T-helper 1 cell (primary cell): ENCODE results near the gene GOLGA6L10.
A peak's percentile ranks its signal among the peaks of the same experiment; 100 is the strongest.
"Not testable (repeated sequence)": the region's sequence is repeated elsewhere in the genome, so short reads cannot be mapped to it uniquely, and the experiment has no call there.

Experiments used
- DNase-seq, 5 donors: peaks; one replicate each; pipeline ENCODE4 v3.0.0-alpha.2; 2012 to 2020

Gene GOLGA6L10

DNA sequence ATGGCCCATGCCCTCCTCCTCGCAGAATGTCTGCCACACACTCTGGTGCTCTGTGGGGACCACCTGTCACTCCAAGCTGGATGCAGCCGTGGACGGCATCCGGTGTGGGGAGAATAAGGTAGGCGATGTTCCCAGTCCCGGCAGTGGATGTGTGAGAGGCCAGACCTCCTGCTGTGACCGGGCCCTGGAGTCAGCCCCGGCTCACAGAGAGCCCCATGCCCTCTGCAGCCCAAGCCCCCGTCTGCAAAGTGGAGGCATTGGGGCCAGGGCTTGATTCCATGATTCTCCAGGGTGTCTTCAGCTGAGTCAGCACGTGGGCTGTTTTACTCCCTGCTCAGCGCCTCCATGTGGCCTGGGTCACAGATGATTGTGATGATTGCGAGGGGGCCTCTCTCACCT lies 32.2 kb downstream of the GOLGA6L10 start:
- DNase-seq: no peak

DNA sequence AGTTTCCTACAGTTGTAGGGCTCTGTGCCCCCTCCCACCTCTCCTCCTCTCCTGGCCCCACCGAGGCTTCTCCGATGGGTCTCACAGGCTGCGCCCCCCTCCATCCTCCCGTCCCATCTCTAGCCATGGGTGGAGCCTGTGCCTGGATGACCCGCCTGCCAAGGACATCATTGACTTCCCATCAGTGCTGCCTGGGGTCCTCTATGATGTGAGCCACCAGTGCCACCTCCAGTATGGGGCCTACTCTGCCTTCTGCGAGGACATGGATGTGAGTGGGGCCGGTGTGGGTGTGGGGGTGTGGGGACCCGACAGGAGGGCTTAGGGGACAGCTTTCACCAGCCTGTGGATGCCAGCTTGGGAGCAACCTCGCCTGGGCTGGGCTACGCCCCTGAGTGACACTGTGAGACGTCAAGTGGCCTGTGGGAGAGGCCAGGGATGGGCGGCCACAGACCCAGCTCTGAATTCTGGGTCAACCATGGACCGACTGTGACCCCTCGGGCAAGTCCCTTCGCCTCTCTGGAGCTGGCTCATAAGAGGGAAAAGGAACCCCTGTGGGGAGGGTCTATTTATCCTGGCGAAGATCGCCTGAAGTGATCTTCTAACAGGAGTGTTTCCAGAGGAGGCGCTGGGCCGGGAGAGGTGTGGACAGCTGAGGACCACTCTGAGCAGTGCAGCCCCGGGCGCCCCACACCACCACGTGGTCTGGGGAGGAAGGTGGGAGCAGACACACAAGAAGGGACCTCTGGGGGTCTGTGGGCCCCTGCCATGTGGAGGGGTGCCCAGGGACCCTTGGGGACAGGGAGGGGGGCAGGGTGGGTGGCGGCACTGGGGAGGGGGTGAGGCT lies 32.8 kb downstream of the GOLGA6L10 start:
- DNase-seq: not testable (repeated sequence)

GRCh38 chr15:82315519-82316246 lies 33.6 kb downstream of the GOLGA6L10 start:
- DNase-seq: no peak

GRCh38 chr15:82314769-82315518 lies 34.3 kb downstream of the GOLGA6L10 start:
- no peak for DNase-seq

DNA sequence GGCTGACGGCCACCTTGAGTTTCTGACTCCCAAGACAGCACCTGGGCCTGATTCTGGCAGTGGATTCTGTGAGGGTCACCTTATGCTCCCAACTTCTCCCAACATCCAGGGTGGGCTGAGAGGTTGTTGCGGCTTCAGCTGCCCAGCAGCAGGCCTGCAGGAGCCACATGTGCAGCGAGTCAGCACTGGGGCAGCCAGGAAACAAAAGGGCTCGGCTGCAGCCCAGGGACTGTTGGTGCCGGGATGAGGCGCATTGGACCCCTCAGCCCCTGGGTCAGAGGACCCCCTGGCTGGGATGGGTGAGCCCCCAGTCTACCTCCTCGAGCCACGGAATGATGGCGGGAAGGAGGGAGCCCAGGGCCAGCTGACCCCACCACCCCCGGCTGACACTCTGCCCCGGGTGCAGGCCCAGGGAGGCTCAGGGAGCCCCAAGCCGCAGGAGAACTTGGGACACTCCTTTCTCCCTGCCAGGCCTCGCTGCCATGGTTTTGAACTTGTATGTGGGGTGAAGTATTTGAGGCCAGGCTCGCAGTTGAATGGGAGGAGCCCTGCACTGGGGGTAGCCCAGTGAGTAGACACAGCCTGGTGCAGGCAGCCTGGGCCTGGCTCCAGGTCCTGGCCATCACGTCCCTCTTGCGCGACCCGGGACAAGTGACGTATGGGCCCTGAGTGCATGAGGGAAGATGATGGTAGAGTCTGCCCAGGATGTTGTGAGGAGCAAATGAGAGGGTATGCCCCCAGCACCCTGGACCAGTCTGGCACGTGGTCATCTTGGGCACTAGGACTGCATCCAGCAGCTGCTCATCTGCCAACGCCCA lies 35.1 kb downstream of the GOLGA6L10 start:
- DNase-seq: not testable (repeated sequence)

GRCh38 chr15:82313446-82313845 lies 35.8 kb downstream of the GOLGA6L10 start:
- no peak for DNase-seq

DNA sequence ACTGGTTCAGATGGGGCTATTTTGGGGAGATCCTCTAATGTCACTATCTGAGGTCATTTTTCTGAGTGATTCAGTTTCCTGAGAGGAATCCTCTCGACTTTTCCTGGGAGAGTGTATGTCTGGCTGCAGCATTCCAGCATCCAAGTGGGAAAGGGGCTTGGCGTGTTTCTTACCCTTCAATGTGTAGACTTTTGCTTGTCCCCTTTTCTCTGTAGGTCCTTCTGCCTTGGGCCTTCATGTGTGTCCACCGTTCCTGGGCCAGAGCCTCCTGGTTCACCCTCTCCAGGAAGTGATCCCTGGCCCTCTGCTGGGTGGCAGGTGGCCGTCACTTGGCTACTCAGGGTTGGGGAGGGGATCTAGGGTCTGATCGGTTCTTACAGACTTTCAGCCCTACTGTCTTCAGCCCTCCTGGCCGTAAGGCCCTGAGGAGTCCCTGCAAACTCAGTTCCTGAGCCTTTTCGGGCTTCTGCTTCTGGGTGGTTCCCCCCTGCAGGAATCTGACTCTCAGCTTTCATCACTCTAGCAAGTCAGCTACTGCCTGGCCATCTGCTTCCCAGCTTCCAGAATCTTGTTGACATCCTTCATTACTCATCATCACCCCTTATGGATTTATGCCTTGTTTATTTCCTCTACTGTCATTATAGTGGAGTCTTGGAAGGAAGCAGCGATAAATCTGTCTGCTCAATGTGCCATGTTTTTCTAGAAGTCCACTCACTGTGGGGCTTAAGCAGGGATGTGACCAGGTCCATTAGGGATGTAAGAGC lies 36.5 kb downstream of the GOLGA6L10 start:
- DNase-seq: no peak

DNA sequence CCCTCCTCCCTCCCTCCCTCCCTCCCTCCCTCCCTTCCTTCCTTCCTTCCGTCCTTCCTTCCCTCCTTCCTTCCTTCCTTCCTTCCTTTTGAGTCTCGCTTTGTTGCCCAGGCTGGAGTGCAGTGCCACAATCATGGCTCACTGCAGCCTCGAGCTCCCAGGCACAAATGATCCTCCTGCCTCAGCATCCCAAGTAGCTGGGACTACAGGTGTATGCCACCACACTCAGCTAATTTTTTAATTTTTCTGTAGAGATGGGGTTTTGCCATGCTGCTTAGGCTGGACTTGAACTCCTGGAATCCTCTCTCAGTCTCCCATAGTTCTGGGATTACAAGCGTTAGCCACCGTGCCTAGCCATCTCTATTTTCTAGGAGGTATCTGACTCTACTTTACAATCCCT lies 38.0 kb downstream of the GOLGA6L10 start:
- not testable (repeated sequence) for DNase-seq

DNA sequence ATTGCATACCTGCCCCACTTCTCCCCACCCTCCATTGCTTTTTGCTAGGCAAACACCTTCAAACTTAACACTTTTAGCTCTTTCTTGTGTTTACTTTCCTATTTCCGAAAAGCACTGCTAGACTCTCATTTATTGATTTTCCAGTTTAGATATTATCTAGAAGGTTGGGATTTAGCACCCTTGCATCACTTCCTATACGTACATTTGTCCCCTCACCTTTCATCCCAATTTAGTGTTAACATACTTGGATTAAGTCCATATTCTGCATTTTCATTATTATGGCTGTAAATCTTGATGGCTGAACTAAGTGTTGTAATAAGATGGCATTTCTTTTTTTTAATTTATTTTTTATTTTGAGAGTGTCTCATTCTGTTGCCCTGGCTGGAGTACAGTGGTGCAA lies 39.5 kb downstream of the GOLGA6L10 start:
- DNase-seq: no peak

DNA sequence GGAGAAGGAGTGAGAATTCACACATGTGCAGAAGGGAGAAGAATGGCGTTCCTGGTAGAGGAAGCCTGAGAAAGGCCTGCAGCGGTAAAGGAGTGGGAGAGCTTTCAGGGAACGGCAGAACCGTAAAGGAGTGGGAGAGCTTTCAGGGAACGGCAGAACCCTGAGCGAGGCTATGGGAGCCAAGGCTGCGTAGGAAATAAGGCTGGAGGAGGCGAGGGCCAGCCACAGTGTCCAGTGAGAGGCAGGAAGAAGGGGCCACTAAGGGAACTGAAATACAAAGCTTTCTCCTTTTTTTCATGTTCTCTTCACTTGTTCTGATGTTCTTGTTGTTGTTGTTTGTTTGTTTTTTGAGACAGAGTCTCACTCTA lies 41.6 kb downstream of the GOLGA6L10 start:
- no peak for DNase-seq

- no peak for DNase-seq
Measured at GRCh38 chr15:82306791-82307713, 42.2 kb downstream of the GOLGA6L10 start.

DNA sequence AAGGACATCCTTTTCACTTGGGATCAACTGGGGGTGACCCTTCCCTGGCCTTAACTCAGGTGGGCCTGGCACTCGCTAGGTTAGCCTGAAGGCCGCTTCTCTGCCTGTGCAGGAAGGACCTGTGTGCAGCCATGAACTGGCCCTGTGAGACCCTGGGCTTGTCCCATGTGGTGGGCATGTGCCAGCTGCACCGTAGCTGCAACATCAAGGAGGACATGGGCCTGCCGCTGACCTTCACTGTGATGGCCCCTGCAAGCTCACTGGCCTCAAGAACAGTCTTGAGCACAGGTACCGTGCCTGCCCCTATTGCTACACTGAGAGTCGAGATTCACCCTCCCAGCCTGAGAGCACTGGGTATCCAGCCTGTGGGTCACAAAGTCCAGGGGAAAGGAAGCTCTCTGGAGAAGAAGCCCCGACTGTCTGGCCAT lies 43.6 kb downstream of the GOLGA6L10 start:
- DNase-seq: no peak

DNA sequence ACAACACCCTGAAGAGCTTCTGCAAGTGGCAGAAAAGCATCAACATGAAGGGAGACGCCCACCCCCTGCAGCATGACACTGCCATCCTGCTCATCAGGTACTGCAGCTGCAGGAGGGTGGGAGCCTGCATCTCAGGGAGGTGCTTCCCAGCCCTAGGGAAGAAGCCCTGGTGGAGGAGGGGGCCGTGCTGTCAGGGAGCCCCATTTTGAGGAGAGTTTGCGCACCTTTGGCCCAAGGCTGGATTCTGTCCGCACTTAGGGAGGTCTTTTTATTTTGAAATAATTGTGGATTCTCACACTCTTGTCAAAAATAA lies 44.5 kb downstream of the GOLGA6L10 start:
- DNase-seq: no peak

DNA sequence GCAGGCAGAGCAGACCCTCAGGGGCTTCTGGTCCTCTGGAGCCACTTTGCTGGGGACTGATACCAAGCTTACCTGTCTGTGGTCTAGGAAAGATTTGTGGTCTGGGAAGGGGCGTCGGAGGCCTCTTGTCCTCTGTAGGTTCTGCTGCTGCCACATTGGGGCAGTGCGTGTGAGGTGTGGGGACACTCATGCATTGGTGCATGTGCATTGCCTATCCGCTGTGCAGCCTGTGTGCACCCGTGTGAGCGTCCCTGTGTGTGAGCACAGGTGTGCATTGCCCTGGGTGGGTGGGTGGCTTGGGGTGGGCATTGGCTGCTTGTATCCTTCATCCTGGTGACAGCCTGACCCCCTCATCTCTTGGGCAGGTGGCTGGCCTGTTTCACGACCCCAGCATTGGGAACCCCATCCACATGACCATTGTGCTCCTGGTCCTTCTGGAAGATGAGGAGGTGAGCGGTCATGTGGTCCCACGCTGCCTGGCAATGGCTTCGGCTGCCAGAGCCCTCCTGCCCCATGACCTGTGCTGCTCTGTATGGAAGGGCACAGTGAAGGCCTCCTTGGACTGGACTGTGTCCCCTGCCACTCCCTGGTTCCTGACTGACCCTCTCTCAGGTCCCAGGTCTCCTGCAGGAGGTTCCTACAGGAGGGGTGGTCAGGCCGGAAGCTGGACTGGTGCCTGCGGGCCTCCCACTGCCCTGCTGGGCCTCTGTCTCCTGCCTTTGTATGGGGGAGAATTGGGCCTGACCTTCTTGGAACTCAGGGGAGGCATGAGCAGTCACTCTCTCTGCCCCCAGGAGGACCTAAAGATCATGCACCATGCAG lies 45.1 kb downstream of the GOLGA6L10 start:
- DNase-seq: no peak

DNA sequence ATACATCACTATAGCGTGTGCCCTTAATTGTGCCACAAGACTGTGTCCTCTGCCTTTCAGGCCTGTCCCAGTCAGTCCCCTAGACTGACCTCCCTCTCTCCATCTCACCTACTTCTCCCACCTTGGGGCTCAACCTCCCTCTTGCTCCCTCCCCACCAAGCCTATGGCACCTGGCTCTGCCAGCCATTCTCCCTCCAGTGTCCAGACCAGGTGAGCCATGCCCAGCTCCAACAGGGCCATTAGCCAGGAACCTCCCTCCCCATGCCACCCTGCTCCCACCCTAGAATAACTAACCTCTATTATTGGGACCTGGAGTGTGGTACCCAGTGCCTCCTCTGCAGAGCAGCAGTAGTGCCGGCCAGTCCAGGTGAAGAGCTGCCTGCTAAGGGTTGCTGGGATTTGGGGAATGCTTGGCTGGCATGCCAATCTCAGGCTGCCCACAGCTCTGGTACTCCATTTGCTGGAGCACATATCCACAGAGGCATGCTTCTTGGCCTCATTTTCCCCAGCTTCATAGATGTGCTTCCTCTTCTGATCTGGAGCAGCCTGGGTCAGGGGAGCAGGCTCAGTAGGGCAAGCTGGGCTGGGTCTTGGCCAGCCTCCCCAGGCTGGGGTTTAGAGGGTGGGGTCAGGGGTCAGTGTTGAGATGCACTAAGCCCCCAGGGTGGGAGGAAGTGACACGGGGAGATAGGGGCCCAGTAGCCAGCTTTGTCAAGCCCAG lies 47.8 kb downstream of the GOLGA6L10 start:
- no peak for DNase-seq

DNA sequence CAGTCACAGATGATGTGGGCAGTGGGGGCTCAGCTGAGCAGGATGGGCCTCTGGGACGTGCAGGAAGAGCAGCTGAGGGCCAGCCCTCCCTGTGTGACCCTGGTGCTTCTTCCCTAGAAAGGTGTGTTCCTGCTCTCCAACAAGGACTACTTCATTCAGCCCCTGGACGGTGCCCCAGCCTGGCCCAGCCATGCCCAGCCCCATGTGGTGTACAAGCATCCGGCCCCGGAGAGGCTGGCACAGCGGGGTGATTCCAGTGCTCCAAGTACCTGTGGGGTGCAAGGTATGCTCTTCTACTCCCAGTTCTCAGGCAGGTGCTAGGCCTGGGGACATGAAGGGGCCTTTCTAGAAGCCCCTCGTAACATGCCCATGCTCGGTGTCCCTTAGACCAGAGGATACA lies 48.4 kb downstream of the GOLGA6L10 start:
- no peak for DNase-seq

GRCh38 chr15:82300326-82300725 lies 48.9 kb downstream of the GOLGA6L10 start:
- not testable (repeated sequence) for DNase-seq

DNA sequence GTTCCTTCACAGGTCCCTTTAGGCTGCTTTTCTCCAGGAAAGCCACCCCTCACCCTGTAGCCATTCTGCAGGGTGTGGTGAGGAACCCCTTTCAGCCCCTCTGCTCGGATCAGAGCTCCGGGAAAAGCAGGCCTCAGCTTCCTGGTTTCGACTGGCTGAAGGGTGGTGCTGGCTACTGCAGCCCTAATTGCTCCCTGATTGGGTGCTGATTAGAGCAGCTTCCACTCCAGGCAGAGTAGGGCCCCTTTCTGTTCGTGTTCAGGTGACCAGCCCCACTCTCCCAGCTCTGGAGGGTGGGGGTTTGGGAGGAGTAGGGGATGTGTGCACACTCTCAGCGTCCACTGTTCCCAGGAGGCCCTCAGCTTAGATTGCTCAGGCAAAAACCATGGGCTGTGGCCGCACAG lies 49.8 kb downstream of the GOLGA6L10 start:
- DNase-seq: not testable (repeated sequence)

GRCh38 chr15:82298520-82298919 lies 50.8 kb downstream of the GOLGA6L10 start:
- peak in 4 of 5 donors; percentile 22 to 60 (median 34) for DNase-seq
